ENCODE measurements around the gene ARHGAP23.
"Not testable (repeated sequence)": the region's sequence is repeated elsewhere in the genome, so short reads cannot be mapped to it uniquely, and the experiment has no call there.

The ARHGAP23 gene

GRCh38 chr17:38485681-38486298 is 57.5 kb downstream of the ARHGAP23 start:
- not testable (repeated sequence) for DNase-seq (ENCODE audit: low spot score)

GRCh38 chr17:38489774-38490173 is 61.5 kb downstream of the ARHGAP23 start:
- not testable (repeated sequence) for DNase-seq (ENCODE audit: low spot score)

DNA sequence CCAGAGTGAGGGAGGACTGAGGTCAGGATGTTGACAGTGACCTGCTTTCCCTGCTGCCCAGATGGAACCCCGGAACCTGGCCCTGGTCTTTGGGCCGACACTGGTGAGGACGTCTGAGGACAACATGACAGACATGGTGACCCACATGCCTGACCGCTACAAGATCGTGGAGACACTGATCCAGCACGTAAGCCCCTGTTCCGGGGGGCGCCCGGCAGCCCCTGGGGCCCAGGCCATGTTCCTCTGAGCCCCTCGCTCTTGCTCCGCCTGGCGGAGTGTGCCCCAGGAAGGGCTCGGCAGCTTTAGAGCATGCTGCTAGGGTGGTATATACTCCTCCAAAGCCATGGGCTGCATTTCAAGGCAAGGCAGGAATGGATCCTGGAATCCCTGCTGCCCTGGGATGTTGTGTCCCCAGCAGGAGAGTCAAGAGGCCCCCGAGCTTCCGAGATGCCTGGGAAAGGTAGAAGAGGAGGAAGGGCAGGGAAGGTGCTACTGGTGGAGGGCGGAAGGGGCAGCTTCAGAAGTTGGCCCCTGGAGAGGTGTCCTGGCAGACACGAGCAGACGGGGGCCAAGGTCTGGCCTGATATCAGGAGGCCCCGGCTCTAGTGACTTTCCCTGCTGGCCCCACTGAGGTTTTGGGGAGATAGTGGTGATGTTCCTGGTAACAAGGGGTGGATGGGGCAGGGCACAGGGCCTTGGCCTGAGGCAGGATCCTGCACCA is 63.2 kb downstream of the ARHGAP23 start:
- not testable (repeated sequence) for DNase-seq (ENCODE audit: low spot score)

DNA sequence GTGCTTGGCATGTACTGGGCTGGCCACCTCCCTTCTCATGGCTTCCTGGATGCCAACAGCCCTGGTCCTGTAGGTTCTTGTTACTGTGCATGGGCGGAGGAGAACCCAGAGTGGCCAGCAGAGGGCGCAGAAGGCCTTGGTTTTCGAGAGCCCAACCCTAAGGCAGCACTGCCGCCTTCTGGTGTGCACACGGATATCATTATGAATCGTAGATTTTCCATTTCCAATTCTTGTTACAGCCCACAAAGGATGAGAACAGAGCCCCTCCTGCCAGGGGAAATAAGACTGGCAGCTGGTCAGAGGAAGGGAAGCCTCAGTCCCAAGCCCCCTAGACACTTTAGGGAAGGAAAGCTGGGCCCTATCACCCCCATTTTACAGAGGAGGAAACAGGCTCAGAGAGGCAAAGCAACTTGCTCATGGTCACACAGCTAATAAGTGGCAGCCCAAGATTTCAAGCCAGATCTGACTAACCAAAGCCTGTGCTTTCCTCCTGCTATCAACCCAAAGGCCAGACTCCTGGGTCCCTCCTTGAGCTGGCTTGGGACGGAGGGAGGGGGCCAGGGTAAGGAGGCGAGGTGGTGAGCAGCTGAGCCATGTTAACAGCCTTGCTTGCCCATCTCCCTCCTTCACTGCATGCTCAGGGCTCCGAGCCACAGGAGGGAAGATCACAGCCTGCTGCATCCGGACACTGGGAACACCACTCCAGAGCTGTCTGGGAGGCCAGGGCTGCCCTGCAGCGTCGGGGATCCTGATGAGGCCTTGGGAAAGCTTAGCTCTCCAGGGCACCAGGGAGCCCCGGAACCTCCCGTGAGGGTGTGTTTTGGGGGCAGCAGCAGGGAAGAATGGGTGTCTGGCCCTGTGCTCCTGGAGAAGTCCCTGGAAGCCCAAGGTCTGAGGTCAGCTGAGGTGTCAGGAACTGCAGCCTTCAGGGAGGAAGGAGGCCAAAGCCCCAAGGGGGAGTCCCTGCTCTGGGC is 64.1 kb downstream of the ARHGAP23 start:
- peak; percentile 71 for DNase-seq (ENCODE audit: low spot score)

- not testable (repeated sequence) for DNase-seq (ENCODE audit: low spot score)
These were observed 65.9 kb downstream of the ARHGAP23 start for GRCh38 chr17:38494152-38494551.

DNA sequence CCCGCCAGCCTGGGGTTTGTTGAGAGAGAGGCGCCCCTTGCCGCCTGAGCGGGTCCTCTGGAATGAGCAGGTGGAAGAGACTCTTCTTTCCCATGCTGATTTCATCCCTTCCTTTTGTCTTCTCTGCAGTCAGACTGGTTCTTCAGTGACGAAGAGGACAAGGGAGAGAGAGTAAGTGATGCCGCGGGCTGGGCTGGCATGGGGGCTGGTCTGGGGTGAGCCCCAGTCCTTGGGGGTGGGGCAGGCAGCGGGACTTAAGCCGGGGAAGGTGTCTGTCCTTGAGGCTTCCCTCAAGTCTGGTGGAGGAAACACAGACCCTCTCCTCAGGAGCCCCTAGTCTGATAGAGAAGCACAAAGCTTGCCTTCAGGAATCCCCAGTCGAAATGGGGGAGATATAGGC is 69.4 kb downstream of the ARHGAP23 start:
- not testable (repeated sequence) for DNase-seq (ENCODE audit: low spot score)

DNA sequence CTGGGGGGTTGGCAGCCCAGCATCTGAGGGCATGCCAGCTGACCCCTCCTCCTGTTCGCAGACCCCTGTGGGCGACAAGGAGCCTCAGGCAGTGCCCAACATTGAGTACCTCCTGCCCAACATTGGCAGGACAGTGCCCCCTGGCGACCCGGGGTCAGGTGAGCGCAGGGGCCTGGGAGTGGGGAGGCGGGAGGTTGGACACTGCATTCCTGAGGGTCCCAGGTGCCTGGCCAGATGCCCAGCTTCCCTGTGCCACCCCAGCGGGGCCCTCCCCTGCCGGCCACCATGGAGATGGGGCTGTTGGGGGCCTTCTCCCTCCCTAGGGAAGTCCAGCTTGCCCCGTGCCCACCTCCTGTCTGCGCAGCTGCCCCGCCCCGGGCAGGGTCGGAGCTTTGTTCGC is 70.1 kb downstream of the ARHGAP23 start:
- no peak for DNase-seq (ENCODE audit: low spot score)

DNA sequence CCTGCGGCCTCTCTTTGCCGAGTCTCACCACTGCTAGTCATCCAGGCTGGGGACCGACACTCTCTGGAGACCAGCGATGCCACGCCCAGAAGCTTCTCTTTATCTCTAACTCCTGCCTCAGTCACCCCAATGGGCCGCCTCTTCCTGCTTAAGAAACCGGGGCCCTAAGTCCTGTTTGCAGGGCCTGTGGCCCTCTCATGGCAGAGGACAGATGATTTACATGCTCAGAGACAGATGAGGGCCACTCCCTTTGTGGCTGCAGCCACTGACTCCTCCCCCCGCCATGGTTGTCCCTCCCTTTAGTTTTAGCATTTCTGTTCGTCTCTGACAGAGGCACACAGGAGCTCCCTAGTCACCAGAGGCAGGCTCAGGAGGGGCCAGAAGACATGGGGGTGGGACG is 71.0 kb downstream of the ARHGAP23 start:
- DNase-seq (ENCODE audit: low spot score) = not testable (repeated sequence)

- not testable (repeated sequence) for DNase-seq (ENCODE audit: low spot score)
These were observed 73.5 kb downstream of the ARHGAP23 start for GRCh38 chr17:38501718-38502117.

DNA sequence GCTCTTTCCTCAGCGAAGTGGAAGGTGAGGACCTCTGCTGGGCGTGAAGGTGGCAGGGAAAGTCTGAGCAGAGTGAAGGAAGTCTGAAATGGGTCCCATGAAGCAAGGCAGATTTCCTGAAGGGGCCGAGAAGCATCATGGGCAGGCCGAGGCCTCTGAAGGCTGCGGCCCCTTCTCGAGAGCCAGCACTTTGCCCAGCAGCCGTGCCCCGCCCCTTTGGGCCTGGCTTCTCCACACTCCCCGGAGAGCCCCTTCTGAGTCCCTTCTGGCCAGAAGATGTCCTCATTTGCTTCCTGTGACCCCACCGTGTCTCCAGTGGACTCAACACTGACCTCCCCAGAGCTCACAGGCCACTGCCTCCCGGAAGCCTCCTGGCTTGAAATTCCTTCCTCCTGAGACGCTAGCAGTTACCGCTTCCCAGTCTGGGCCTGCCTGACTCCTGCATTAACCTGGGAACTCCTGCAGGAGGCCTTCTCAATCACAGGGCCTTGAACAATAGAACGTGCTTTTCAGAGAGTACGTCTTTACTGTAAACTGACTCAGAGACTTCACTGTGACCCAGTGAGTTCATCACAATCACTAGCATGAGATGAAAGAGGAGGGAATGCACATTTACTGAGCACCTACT is 75.1 kb downstream of the ARHGAP23 start:
- DNase-seq (ENCODE audit: low spot score) = not testable (repeated sequence)

- DNase-seq (ENCODE audit: low spot score) = no peak
These were observed 76.0 kb downstream of the ARHGAP23 start for GRCh38 chr17:38504216-38504615.

GRCh38 chr17:38507436-38507835 is 79.2 kb downstream of the ARHGAP23 start:
- DNase-seq (ENCODE audit: low spot score) = peak; percentile 12

- no peak for DNase-seq (ENCODE audit: low spot score)
These were observed 79.8 kb downstream of the ARHGAP23 start for GRCh38 chr17:38507921-38508569.

DNA sequence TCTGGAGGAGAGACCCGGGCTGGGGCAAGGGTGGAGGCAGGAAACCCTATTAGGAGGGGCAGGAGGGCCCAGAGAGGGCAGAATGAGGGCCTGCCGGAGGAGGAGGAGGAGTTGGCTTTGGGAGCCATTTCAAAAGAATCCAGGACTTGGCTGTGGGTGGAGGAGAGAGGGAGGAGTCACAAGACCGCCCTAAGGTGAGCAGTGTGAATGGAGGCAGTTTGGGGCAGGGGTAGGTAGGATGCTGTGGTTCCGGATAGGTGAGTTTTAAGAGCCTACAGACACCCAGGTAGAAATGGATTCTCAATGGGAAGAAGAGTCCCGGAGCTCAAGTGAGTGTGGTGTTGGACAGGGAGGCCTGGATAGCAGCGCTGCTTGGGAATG is 80.3 kb downstream of the ARHGAP23 start:
- no peak for DNase-seq (ENCODE audit: low spot score)

DNA sequence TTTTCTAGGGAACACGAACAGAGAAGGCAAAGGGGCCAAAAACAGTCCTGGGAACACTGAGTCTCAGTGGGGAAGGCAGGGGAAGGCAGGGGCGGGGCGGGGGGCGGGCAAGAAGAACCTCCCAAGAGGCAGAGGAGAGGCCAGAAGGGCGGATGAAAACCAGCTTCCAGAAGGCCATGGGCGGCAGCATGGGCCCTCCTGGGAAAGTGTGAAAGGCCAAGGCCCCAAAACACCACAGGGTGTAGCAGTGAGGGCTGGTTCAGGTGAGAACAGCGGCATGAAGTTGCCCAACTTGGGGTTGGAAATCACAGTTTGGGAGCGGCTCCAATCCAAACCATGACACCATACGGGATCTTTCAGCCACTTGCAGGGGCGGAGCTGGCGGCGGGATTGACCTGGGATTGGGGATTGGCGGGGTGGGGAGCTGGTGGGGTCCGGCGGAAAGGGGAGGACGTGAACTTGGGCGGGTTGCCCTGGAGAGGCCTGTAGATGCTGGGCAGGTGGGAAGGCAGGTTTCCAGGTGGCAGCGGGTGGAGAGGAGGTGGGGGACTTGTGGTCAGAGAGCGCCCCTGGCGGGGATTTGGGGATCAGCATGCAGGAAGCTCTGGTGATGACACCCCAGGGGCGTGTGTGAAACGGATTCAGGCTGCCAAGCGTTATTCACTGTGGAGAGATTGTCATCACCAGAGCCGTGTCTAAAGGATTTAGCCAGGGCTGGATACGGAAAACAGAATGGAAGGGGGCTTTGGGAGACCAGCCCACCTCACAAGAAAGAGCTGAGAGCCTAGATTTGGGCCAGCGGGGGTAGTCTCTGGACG is 80.9 kb downstream of the ARHGAP23 start:
- peak; percentile 89 for DNase-seq (ENCODE audit: low spot score)

DNA sequence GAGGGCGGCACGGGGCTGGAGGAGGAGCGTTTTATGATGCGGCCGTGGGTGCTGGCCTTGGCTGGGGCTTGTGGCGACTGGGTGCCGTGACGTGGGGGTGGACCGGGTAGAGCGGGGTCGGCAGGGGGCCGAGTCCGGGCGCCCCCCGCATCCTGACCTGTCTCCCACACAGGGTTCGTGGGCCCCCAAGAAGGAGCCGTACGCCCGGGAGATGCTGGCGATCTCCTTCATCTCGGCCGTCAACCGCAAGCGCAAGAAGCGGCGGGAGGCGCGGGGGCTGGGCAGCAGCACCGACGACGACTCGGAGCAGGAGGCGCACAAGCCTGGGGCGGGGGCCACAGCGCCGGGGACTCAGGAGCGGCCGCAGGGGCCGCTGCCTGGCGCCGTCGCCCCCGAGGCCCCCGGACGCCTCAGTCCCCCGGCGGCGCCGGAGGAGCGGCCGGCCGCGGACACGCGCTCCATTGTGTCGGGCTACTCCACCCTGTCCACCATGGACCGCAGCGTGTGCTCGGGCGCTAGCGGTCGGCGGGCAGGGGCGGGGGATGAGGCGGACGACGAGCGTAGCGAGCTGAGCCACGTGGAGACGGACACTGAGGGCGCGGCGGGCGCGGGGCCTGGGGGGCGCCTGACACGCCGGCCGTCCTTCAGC is 81.6 kb downstream of the ARHGAP23 start:
- DNase-seq (ENCODE audit: low spot score) = peak; percentile 29

GRCh38 chr17:38510421-38511149 is 82.3 kb downstream of the ARHGAP23 start:
- DNase-seq (ENCODE audit: low spot score) = peak; percentile 60

DNA sequence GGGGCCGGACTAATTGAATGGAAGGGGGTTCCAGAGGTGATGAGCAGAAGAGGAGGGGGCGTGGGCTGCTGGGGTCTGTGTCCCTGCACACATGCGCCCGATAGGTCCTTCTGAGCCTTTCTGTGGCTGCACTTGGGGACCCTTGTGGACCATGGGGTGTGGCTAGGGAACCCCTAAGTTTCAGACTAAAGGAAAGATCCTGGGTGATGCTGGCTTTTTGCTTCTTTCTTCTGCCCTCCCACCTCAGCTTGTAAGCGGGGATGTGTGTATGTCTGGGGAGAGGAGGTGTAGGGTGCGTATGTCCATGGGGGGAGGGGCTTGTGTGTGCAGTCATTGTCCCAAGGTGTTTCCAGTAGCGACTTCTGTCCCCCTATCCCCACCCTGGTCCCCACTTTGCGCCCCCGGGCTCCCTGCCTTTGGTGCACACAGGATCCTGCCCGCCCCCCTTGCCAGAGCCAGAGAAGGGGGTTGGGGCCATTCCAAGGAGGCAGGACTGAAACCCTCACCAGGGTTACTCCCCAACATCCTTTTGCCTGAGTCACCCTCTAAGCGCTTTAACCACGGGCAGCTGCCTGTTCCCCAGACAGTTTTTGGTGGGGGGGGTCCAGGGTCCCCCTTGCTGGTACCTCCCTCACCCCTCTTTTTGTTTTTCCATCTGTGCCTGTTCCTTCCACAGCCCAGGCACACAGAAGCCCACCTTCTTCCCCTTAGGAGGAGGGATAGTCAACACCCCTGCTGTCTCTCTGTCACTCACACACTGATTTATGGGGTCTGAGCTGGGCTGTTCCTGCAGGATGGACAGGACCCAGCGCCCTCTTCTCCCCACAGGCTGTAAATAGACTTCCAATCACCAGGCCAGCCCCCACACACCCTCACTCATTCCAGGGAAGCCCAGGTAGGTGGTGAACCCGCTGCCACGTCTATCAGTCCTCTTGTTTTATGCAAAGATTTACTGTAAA is 83.2 kb downstream of the ARHGAP23 start:
- peak; percentile 88 for DNase-seq (ENCODE audit: low spot score)

All from AG08396 (cell line).